Measurements from ENCODE around the gene LYSET. TPM values are rescaled to one million over a fixed set of nuclear protein-coding genes. Genes with fewer than 3 reads are reported as not detected.
"Not testable (repeated sequence)": the region's sequence is repeated elsewhere in the genome, so short reads cannot be mapped to it uniquely, and the experiment has no call there.

LYSET gene
- 13.6 TPM for total RNA-seq

GRCh38 chr14:93184391-93185348 lies at the start of gene LYSET, which contains the start of gene MOAP1:
LYSET (plus strand) TSS chr14:93185317; CDS start chr14:93185406, 89 bp downstream.
MOAP1 (minus strand) TSS chr14:93184897; CDS start chr14:93184242, 655 bp downstream.
- H3K4me3 ChIP-seq (ENCODE audit: low read length): peak within 1 kb of the TSS; percentile 88

GRCh38 chr14:93135399-93135798 lies 49.7 kb upstream of the LYSET start:
- no peaks in the 10 kb centered on the region for H3K9me3 ChIP-seq (ENCODE audit: low read depth, low read length)
- no peaks in the 10 kb centered on the region for H3K27me3 ChIP-seq (ENCODE audit: insufficient read depth, low read length)
- no peak overlapping the region for H3K4me3 ChIP-seq (ENCODE audit: low read length)
- peaks cover 49% of the 10 kb centered on the region for H3K4me1 ChIP-seq (ENCODE audit: insufficient read depth, low read length)

More at GRCh38 chr14:93184391-93185348, at the start of gene LYSET, which contains the start of gene MOAP1:
- peaks cover 28% of the 10 kb centered on the region for H3K4me1 ChIP-seq (ENCODE audit: insufficient read depth, low read length)
- H3K27me3 ChIP-seq (ENCODE audit: insufficient read depth, low read length): no peaks in the 10 kb centered on the region
- H3K9me3 ChIP-seq (ENCODE audit: low read depth, low read length): no peaks in the 10 kb centered on the region

GRCh38 chr14:93136009-93136408 lies 49.1 kb upstream of the LYSET start:
- no peaks in the 10 kb centered on the region for H3K27me3 ChIP-seq (ENCODE audit: insufficient read depth, low read length)
- H3K4me1 ChIP-seq (ENCODE audit: insufficient read depth, low read length): peaks cover 49% of the 10 kb centered on the region
- no peak overlapping the region for H3K4me3 ChIP-seq (ENCODE audit: low read length)
- no peaks in the 10 kb centered on the region for H3K9me3 ChIP-seq (ENCODE audit: low read depth, low read length)

GRCh38 chr14:93136508-93136907 lies 48.6 kb upstream of the LYSET start:
- not testable (repeated sequence) for H3K4me3 ChIP-seq (ENCODE audit: low read length); H3K27me3 ChIP-seq (ENCODE audit: insufficient read depth, low read length); H3K9me3 ChIP-seq (ENCODE audit: low read depth, low read length)
- peaks cover 49% of the 10 kb centered on the region for H3K4me1 ChIP-seq (ENCODE audit: insufficient read depth, low read length)

- Histone ChIP-seq H3K4me3 (ENCODE audit: low read length) (no peak overlapping the region), H3K4me1 (ENCODE audit: insufficient read depth, low read length) (peaks cover 37% of the 10 kb centered on the region), H3K27me3 (ENCODE audit: insufficient read depth, low read length) (no peaks in the 10 kb centered on the region), H3K9me3 (ENCODE audit: low read depth, low read length) (no peaks in the 10 kb centered on the region)
Observed at GRCh38 chr14:93137864-93138263, 47.3 kb upstream of the LYSET start.

GRCh38 chr14:93142854-93143652 lies 42.1 kb upstream of the LYSET start:
- Histone ChIP-seq H3K27me3 (ENCODE audit: insufficient read depth, low read length) (no peaks in the 10 kb centered on the region), H3K9me3 (ENCODE audit: low read depth, low read length) (no peaks in the 10 kb centered on the region), H3K4me1 (ENCODE audit: insufficient read depth, low read length) (no peaks in the 10 kb centered on the region), H3K4me3 (ENCODE audit: low read length) (no peak overlapping the region)

GRCh38 chr14:93146119-93146518 lies 39.0 kb upstream of the LYSET start:
- H3K9me3 ChIP-seq (ENCODE audit: low read depth, low read length): no peaks in the 10 kb centered on the region
- H3K27me3 ChIP-seq (ENCODE audit: insufficient read depth, low read length): no peaks in the 10 kb centered on the region
- H3K4me1 ChIP-seq (ENCODE audit: insufficient read depth, low read length): peaks cover 11% of the 10 kb centered on the region
- H3K4me3 ChIP-seq (ENCODE audit: low read length): no peak overlapping the region

- H3K4me1 ChIP-seq (ENCODE audit: insufficient read depth, low read length): peaks cover 33% of the 10 kb centered on the region
Observed at GRCh38 chr14:93148979-93149378, 36.1 kb upstream of the LYSET start.

GRCh38 chr14:93150227-93151208 lies 34.6 kb upstream of the LYSET start:
- Histone ChIP-seq H3K9me3 (ENCODE audit: low read depth, low read length) (no peaks in the 10 kb centered on the region), H3K27me3 (ENCODE audit: insufficient read depth, low read length) (no peaks in the 10 kb centered on the region), H3K4me3 (ENCODE audit: low read length) (no peak overlapping the region), H3K4me1 (ENCODE audit: insufficient read depth, low read length) (peaks cover 33% of the 10 kb centered on the region)

More at GRCh38 chr14:93148979-93149378, 36.1 kb upstream of the LYSET start:
- no peaks in the 10 kb centered on the region for H3K27me3 ChIP-seq (ENCODE audit: insufficient read depth, low read length)
- no peaks in the 10 kb centered on the region for H3K9me3 ChIP-seq (ENCODE audit: low read depth, low read length)
- no peak overlapping the region for H3K4me3 ChIP-seq (ENCODE audit: low read length)

- Histone ChIP-seq H3K4me3 (ENCODE audit: low read length) (no peak overlapping the region), H3K9me3 (ENCODE audit: low read depth, low read length) (no peaks in the 10 kb centered on the region), H3K4me1 (ENCODE audit: insufficient read depth, low read length) (peaks cover 33% of the 10 kb centered on the region), H3K27me3 (ENCODE audit: insufficient read depth, low read length) (no peaks in the 10 kb centered on the region)
Observed at GRCh38 chr14:93153121-93153520, 32.0 kb upstream of the LYSET start.

- Histone ChIP-seq H3K4me1 (ENCODE audit: insufficient read depth, low read length) (peaks cover 25% of the 10 kb centered on the region), H3K4me3 (ENCODE audit: low read length) (no peak overlapping the region), H3K9me3 (ENCODE audit: low read depth, low read length) (no peaks in the 10 kb centered on the region), H3K27me3 (ENCODE audit: insufficient read depth, low read length) (no peaks in the 10 kb centered on the region)
Observed at GRCh38 chr14:93155667-93156066, 29.4 kb upstream of the LYSET start.

- no peaks in the 10 kb centered on the region for H3K9me3 ChIP-seq (ENCODE audit: low read depth, low read length)
- no peak overlapping the region for H3K4me3 ChIP-seq (ENCODE audit: low read length)
- H3K4me1 ChIP-seq (ENCODE audit: insufficient read depth, low read length): peaks cover 15% of the 10 kb centered on the region
- no peaks in the 10 kb centered on the region for H3K27me3 ChIP-seq (ENCODE audit: insufficient read depth, low read length)
Observed at GRCh38 chr14:93156693-93157369, 28.3 kb upstream of the LYSET start.

GRCh38 chr14:93158349-93158748 lies 26.8 kb upstream of the LYSET start:
- H3K4me3 ChIP-seq (ENCODE audit: low read length): not testable (repeated sequence)

More at GRCh38 chr14:93158349-93158748, 26.8 kb upstream of the LYSET start:
- not testable (repeated sequence) for H3K9me3 ChIP-seq (ENCODE audit: low read depth, low read length); H3K4me1 ChIP-seq (ENCODE audit: insufficient read depth, low read length); H3K27me3 ChIP-seq (ENCODE audit: insufficient read depth, low read length)
